K562 (cell line): ENCODE measurements around the gene PRR7. TPM values are rescaled to one million over a fixed set of nuclear protein-coding genes. Genes with fewer than 3 reads are reported as not detected.

Experiments
- BCL6 ChIP-seq: fragments of 250-450 bp; sonication (Bioruptor Pico); IDR thresholded peaks from 2 replicates; pipeline ENCODE4 v1.4.0; 2020
- BHLHE40 ChIP-seq: IDR thresholded peaks from 2 replicates; pipeline ENCODE4 v1.6.1; 2011; ENCODE audit warnings: low read length, improper control_type of control experiment
- C11orf30 ChIP-seq: fragments of 450-650 bp; IDR thresholded peaks from 2 replicates; pipeline ENCODE4 v1.6.1; 2016; ENCODE audit warnings: low read depth, mild to moderate bottlenecking
- CEBPG ChIP-seq, 3 experiments: fragments of 200-800 bp in 1 of 3; sonication (Bioruptor generic) in 1 of 3; sonication (generic) in 1 of 3; formaldehyde crosslinking in 1 of 3; IDR thresholded peaks in 2 of 3; conservative IDR thresholded peaks in 1 of 3; 2 replicates each; pipeline versions ENCODE4 v1.6.1 to v1.8.0; 2016 to 2022; ENCODE audit warnings: missing compliant biosample characterization in 2 of 3, missing genetic modification characterization in 2 of 3, mild to moderate bottlenecking in 1 of 3, missing genetic modification reagents in 1 of 3
- CXXC5 ChIP-seq: fragments of 250-450 bp; sonication (Bioruptor Pico); IDR thresholded peaks from 2 replicates; pipeline ENCODE4 v1.8.0; 2022; ENCODE audit warnings: inconsistent platforms, mild to moderate bottlenecking, moderate library complexity
- JUND ChIP-seq, 2 experiments: IDR thresholded peaks; 2 replicates in 1 of 2; 3 replicates in 1 of 2; pipeline ENCODE4 v1.6.1; 2011; ENCODE audit warnings: borderline replicate concordance in 2 of 2, low read depth in 2 of 2, low read length in 2 of 2, improper control_type of control experiment in 1 of 2, missing biosample characterization in 1 of 2, missing genetic modification characterization in 1 of 2, missing genetic modification reagents in 1 of 2
- KAT2B ChIP-seq: IDR thresholded peaks from one replicate; pipeline ENCODE4 v1.6.1; 2012; ENCODE audit warnings: low read depth, mild to moderate bottlenecking, control low read depth, inconsistent platforms, low read length, moderate library complexity
- NR1H2 ChIP-seq: sonication (generic); formaldehyde crosslinking; IDR thresholded peaks from 2 replicates; pipeline ENCODE4 v1.4.0; 2020; ENCODE audit warnings: mild to moderate bottlenecking, missing genetic modification reagents
- RNF2 ChIP-seq: sonication (generic); IDR thresholded peaks from 2 replicates; pipeline ENCODE4 v1.6.1; 2016
- RNF219 ChIP-seq: fragments of 250-450 bp; sonication (Bioruptor Pico); IDR thresholded peaks from 2 replicates; pipeline ENCODE4 v1.5.0; 2022; ENCODE audit warnings: mild to moderate bottlenecking
- polyA plus RNA-seq, 8 experiments: library from polyadenylated mRNA; depleted of rRNA in 4 of 8; stranded (reverse) in 5 of 8; unstranded in 3 of 8; fragments of >200 nt; fragmentation: Nextera tagmentation in 2 of 8; fragmentation: Illumina TruSeq in 1 of 8; extraction: Ambion mirVana in 2 of 8; extraction: Trizol in 1 of 8; gene quantifications; 2 replicates each; pipeline versions ENCODE4 v1.2.1 to v1.2.3, GENCODE V29; 2011 to 2014; ENCODE audit warnings: inconsistent platforms in 1 of 8, missing spikeins in 1 of 8
- total RNA-seq, 7 experiments: library from RNA; depleted of rRNA in 6 of 7; stranded (reverse); fragments of >200 nt in 6 of 7; fragmentation: Illumina TruSeq in 2 of 7; extraction: Trizol in 2 of 7; gene quantifications; 2 replicates each; pipeline versions ENCODE4 v1.2.1 to v1.2.3, GENCODE V29; 2011 to 2021; ENCODE audit warnings: low replicate concordance in 1 of 7
- TF ChIP-seq, protein P1 (sequence below): fragments of 450-650 bp; formaldehyde crosslinking; IDR thresholded peaks from 2 replicates; pipeline ENCODE4 v1.4.0; 2020; ENCODE audit warnings: mild to moderate bottlenecking, moderate library complexity
- TF ChIP-seq, protein P2 (sequence below), 2 experiments: fragments of 450-650 bp in 1 of 2; sonication (generic) in 1 of 2; formaldehyde crosslinking in 1 of 2; IDR thresholded peaks; 2 replicates each; pipeline versions ENCODE4 v1.7.1 to v1.9.0; 2016 to 2022; ENCODE audit warnings: inconsistent platforms in 1 of 2, mild to moderate bottlenecking in 1 of 2, missing genetic modification reagents in 1 of 2

The PRR7 gene
- total and polyA plus RNA-seq, 9 of the 15 experiments (the other 6 are each of a cell fraction or from before 2014, with no cell fraction given), result 0.80 to 11.3 (median 10.4) TPM; not detected in 4

GRCh38 chr5:177425801-177426565 lies 20.6 kb upstream of the PRR7 start (continued):
- TF ChIP-seq RNF219 (CRISPR knock-in tag) (no peak), BCL6 (no peak), NR1H2 (no peak), RNF2 (peak; percentile 73; the same call in 1 of the 2 replicates), CXXC5 (CRISPR knock-in tag) (peak; percentile 83), JUND (IDR thresholded peaks at IDR 0.05; ENCODE audit: borderline replicate concordance, low read depth, low read length) (peak; percentile 63), JUND (tag; IDR thresholded peaks at IDR 0.05; ENCODE audit: borderline replicate concordance, low read depth, low read length) (peak; percentile 2; the same call in 1 of the 3 replicates), BHLHE40 (no peak; the same call in 1 of the 2 replicates), CEBPG (CRISPR knock-in tag; IDR thresholded peaks at IDR 0.05) (no peak), CEBPG (tag; conservative IDR thresholded peaks at IDR 0.05 in 1 of 2, IDR thresholded peaks at IDR 0.05 in 1 of 2) (no peak), KAT2B (no peak), C11orf30 (no peak)
- TF ChIP-seq, protein P1, sequence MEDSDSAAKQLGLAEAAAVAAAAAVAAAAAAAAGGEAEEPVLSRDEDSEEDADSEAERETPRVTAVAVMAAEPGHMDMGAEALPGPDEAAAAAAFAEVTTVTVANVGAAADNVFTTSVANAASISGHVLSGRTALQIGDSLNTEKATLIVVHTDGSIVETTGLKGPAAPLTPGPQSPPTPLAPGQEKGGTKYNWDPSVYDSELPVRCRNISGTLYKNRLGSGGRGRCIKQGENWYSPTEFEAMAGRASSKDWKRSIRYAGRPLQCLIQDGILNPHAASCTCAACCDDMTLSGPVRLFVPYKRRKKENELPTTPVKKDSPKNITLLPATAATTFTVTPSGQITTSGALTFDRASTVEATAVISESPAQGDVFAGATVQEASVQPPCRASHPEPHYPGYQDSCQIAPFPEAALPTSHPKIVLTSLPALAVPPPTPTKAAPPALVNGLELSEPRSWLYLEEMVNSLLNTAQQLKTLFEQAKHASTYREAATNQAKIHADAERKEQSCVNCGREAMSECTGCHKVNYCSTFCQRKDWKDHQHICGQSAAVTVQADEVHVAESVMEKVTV (CRISPR knock-in tag), result no peak
- TF ChIP-seq, protein P2, sequence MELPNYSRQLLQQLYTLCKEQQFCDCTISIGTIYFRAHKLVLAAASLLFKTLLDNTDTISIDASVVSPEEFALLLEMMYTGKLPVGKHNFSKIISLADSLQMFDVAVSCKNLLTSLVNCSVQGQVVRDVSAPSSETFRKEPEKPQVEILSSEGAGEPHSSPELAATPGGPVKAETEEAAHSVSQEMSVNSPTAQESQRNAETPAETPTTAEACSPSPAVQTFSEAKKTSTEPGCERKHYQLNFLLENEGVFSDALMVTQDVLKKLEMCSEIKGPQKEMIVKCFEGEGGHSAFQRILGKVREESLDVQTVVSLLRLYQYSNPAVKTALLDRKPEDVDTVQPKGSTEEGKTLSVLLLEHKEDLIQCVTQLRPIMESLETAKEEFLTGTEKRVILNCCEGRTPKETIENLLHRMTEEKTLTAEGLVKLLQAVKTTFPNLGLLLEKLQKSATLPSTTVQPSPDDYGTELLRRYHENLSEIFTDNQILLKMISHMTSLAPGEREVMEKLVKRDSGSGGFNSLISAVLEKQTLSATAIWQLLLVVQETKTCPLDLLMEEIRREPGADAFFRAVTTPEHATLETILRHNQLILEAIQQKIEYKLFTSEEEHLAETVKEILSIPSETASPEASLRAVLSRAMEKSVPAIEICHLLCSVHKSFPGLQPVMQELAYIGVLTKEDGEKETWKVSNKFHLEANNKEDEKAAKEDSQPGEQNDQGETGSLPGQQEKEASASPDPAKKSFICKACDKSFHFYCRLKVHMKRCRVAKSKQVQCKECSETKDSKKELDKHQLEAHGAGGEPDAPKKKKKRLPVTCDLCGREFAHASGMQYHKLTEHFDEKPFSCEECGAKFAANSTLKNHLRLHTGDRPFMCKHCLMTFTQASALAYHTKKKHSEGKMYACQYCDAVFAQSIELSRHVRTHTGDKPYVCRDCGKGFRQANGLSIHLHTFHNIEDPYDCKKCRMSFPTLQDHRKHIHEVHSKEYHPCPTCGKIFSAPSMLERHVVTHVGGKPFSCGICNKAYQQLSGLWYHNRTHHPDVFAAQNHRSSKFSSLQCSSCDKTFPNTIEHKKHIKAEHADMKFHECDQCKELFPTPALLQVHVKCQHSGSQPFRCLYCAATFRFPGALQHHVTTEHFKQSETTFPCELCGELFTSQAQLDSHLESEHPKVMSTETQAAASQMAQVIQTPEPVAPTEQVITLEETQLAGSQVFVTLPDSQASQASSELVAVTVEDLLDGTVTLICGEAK (IDR thresholded peaks at IDR 0.05), result peak; percentile 59
- TF ChIP-seq, protein P2 (CRISPR knock-in tag; IDR thresholded peaks at IDR 0.05), result no peak
